LNCAP (cell line): ENCODE data around the gene CREM.

ENCODE experiments used
- TF ChIP-seq, protein P1 (sequence below): fragments of 450-650 bp; IDR thresholded peaks from 2 replicates; pipeline ENCODE4 v1.5.1; 2017; ENCODE audit warnings: mild to moderate bottlenecking

CREM gene

DNA sequence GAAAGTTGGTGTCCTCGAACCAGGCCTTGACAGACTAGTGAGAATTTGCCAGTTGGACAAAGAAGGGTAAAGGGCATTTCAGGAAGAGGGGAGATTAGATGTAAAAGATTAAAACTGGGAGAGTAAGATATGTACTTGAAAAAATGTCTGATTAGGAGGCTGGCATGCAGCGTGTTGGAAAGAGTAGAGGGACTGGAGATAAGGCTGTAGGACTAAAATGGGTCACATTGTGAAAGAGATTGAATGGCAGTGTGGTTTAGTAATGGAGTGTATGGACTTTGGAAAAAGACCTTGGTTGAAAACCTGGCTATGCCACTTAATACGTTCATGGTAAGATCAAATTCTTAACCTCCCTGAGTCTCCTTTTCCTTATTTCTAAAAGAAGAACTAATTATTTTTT lies 14.1 kb downstream of the CREM start:
- TF ChIP-seq, protein P1, sequence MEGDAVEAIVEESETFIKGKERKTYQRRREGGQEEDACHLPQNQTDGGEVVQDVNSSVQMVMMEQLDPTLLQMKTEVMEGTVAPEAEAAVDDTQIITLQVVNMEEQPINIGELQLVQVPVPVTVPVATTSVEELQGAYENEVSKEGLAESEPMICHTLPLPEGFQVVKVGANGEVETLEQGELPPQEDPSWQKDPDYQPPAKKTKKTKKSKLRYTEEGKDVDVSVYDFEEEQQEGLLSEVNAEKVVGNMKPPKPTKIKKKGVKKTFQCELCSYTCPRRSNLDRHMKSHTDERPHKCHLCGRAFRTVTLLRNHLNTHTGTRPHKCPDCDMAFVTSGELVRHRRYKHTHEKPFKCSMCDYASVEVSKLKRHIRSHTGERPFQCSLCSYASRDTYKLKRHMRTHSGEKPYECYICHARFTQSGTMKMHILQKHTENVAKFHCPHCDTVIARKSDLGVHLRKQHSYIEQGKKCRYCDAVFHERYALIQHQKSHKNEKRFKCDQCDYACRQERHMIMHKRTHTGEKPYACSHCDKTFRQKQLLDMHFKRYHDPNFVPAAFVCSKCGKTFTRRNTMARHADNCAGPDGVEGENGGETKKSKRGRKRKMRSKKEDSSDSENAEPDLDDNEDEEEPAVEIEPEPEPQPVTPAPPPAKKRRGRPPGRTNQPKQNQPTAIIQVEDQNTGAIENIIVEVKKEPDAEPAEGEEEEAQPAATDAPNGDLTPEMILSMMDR, result no peak

DNA sequence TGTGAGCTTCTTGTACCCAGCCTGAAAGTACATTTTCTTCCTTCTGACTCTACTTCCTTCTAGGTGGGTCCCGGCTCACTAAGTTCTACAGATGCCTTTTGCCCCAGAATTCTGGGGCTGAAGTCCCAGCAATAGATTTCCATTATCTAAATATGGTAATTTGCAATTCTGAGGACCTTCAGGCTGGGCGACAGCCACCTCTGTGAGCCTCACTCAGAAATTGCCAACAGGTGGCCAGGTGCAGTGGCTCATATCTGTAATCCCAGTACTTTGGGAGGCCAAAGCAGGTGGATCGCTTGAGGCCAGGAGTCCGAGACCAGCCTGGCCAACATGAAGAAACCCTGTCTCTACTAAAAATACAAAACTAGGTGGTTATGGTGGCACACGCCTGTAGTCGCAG lies 23.7 kb downstream of the CREM start:
- TF ChIP-seq, protein P1, result no peak

DNA sequence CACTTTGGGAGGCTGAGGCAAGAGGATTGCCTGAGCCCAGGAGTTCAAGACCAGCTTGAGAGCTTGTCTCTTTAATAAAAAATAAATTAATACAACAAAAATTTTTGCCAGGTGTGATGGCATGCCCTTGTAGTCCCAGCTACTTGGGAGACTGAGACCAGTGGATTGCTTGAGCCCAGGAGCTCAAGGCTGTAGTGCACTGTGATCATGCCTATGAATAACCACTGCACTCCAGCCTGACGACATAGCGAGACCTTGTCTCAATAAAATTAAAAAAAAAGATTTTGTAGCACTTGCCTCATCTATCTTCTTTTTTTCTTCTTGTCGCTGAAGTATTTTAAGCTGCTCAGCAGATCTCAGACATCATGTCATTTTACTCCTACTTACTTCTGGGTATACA lies 26.3 kb downstream of the CREM start:
- TF ChIP-seq, protein P1, result no peak

DNA sequence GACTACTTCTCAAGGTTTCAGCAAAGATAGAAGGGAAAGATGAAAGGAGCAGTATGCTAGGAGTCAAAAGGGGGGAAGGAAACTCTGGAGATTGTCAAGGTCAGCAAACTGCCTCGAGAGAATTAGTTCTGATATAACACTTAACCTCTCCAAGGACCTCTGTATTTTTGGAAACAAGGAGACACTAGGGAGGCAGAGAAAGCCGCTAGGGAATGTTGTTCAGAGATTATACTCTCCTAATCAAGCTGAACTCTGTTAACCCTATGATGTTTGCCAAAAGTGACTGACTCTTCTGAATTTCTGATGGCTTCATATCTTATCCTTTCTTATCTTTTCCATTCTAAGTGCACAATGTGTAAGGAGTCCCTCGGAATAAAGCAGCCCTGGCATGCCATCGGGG lies 27.1 kb downstream of the CREM start:
- TF ChIP-seq, protein P1, result no peak

GRCh38 chr10:35160743-35161142 lies 34.1 kb downstream of the CREM start:
- TF ChIP-seq, protein P1, result no peak

DNA sequence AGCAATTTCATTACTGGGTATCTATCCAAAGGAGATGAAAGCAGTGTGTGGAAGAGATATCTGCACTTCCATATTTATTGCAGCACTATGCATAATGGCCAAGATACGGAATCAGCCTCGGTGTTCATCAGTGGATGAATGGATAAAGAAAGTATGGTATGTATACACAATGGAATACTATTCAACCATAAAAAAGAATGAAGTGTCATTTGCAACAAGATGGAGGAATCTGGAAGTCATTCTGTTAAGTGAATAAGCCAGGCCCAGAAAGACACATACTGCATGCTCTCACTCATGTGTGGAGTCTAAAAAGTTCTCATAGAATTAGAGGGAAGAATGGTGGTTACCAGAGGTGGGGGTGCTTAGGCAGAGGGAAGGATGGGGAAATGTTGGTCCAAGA lies 35.3 kb downstream of the CREM start:
- TF ChIP-seq, protein P1, result no peak

- TF ChIP-seq, protein P1, result no peak
These were observed 38.5 kb downstream of the CREM start for GRCh38 chr10:35165136-35165535.

DNA sequence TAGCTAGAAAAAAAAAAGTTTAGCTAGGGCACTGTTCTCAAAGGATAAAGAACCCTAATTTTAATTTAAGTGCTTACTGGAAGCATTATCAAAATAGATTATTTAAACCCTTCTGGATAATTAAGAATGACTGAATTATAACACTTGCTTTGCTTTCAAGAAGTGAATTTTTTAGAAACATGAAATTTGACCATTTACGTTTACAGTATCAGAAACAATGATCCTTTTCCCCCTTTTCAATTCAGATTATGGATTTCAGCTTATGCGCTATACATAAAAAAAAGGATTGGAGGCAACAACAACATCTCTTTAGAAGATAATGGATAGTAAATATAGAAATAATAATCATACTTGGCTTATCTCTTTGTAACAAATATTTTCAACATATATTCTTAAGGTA lies 39.2 kb downstream of the CREM start:
- TF ChIP-seq, protein P1, result no peak
